ENCODE results near the gene ANKRD33.

Gene ANKRD33

DNA sequence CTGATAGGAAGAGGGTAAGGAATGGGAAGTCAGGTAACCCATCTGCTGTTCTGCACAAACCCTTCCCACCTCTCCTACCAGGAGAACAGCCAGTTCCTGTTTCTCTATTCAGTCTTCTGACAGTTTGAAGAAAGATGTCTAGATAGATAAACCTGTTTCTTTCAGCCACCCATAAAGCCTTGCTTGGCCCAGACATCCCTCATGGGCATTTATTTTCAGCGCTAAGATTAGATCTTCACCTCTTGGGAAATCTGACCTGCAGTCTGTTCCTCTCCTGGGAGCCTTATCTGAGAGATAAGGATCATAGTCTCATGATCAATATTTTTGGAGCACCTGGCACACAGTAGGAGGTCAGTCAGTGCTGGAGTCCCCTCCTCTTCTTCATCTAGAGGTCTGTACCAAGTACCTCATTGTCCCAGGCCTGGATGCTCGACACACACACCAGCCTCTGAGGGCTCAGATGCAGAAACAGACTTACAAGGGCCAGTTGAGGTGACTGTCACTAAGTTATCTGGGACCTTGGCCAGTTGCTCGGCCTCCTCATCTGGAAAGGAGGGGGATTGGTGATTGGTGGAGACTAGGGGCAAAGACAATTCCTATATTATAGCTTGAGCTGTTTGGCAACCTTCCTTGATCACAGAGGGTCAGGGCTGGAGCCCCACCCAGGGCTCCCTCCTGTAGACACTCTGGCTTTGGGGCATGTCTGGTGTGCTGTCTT lies 37.6 kb downstream of the ANKRD33 start:
- Mint-ChIP-seq H3K27ac (peak overlapping the region; percentile 44), H3K9me3 (no peaks in the 10 kb centered on the region), H3K36me3 (no peaks in the 10 kb centered on the region), H3K4me1 (peaks cover 23% of the 10 kb centered on the region), H3K4me3 (no peak overlapping the region)
- DNase-seq (ENCODE audit: low spot score in 2 of 2) (no peak), ATAC-seq (no peak)

- DNase-seq (ENCODE audit: low spot score in 2 of 2) (no peak), ATAC-seq (no peak)
- Mint-ChIP-seq H3K27ac (peak overlapping the region; percentile 44), H3K4me1 (peaks cover 23% of the 10 kb centered on the region), H3K9me3 (no peaks in the 10 kb centered on the region), H3K4me3 (no peak overlapping the region), H3K36me3 (no peaks in the 10 kb centered on the region)
Measured at GRCh38 chr12:51926064-51926632, 38.2 kb downstream of the ANKRD33 start.

- H3K4me1 Mint-ChIP-seq = peaks cover 23% of the 10 kb centered on the region
- H3K36me3 Mint-ChIP-seq = no peaks in the 10 kb centered on the region
- H3K4me3 Mint-ChIP-seq = no peak overlapping the region
- ATAC-seq = peak; percentile 51
- H3K27ac Mint-ChIP-seq = peak overlapping the region; percentile 44
- DNase-seq (ENCODE audit: low spot score in 2 of 2) = peak; percentile 28 to 60
- H3K9me3 Mint-ChIP-seq = no peaks in the 10 kb centered on the region
Measured at GRCh38 chr12:51926718-51927117, 38.8 kb downstream of the ANKRD33 start.

GRCh38 chr12:51932218-51933076 lies 44.5 kb downstream of the ANKRD33 start:
- DNase-seq (ENCODE audit: low spot score in 2 of 2) (no peak), ATAC-seq (no peak)
- Mint-ChIP-seq H3K9me3 (no peaks in the 10 kb centered on the region), H3K36me3 (no peaks in the 10 kb centered on the region), H3K27ac (no peak overlapping the region), H3K4me1 (peaks cover 8% of the 10 kb centered on the region), H3K4me3 (no peak overlapping the region)

DNA sequence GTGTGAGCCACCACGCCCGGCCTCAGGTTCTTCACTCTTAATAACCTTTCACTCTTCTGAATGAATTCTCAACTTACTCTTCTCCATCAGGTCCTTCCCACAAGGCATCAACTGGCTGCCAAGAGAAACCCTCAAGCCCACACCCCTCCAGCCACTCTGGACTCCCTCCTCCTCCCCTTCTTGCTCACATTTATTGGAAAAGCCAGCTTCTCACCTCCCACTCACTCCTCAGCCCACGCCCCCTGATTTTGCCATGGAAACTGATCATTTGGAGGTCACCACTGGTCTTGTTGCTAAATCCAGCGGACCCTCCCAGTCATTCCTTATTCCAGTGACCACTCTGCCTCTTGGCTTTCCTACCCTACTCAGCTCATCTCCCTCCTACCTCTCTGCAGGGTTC lies 46.2 kb downstream of the ANKRD33 start:
- DNase-seq (ENCODE audit: low spot score in 2 of 2) (no peak), ATAC-seq (no peak)
- Mint-ChIP-seq H3K36me3 (no peaks in the 10 kb centered on the region), H3K27ac (no peak overlapping the region), H3K9me3 (no peaks in the 10 kb centered on the region), H3K4me3 (no peak overlapping the region), H3K4me1 (peaks cover 8% of the 10 kb centered on the region)

DNA sequence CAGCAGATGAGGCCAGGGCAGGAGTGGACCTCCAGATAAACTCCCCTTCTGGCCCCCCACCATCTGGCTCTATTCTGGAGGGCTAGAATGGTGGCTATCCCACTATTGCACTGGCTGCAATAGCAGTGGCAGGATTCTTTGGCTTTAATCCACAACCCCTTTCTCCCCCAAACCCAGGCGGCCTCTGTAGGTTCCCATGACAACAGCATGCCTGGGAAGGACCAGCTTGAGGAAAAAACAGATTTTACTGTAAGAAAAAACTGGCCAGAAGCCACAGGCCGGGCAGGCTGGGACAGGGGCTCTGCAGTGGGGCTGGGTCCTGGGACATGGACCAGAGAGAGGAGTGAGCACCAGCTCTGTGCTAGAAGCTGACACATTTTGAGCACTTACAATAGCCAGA lies 50.0 kb downstream of the ANKRD33 start:
- Mint-ChIP-seq H3K4me1 (peaks cover 12% of the 10 kb centered on the region), H3K4me3 (no peak overlapping the region), H3K36me3 (no peaks in the 10 kb centered on the region), H3K27ac (no peak overlapping the region), H3K9me3 (no peaks in the 10 kb centered on the region)
- no peak for ATAC-seq
- DNase-seq (ENCODE audit: low spot score in 2 of 2) = no peak

GRCh38 chr12:51938726-51939125 lies 50.8 kb downstream of the ANKRD33 start:
- no peak overlapping the region for H3K27ac Mint-ChIP-seq
- H3K36me3 Mint-ChIP-seq = no peaks in the 10 kb centered on the region
- no peak for DNase-seq (ENCODE audit: low spot score in 2 of 2)
- H3K4me3 Mint-ChIP-seq = no peak overlapping the region
- H3K4me1 Mint-ChIP-seq = peaks cover 12% of the 10 kb centered on the region
- no peaks in the 10 kb centered on the region for H3K9me3 Mint-ChIP-seq
- no peak for ATAC-seq

DNA sequence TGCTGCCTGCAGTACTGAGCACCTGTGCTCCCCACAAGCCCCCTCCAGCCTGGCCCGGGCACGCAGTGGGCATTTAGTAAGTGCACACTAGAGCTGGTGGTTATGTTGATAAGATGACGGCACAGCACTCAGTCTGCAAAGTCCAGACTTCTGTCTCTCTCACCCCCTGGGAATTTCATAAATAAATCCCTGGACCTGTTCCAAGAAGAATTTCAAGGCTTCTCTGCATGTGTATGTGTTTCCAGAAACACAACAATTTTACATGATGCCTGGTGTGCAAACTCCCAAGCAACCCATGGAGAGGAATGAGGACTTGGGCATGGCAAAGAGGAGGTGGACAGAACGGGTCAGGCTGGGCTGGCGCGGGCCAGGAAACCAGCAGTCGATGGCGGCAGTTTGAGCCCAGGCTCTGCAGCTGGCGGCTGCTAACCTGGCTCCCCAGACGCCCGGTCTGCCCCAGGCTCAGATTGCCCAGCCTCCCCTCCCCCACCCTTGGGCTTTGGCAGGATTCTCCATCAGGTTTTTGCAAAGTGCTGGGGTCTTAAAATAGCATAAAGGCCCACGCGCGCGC lies 53.2 kb downstream of the ANKRD33 start:
- H3K4me3 Mint-ChIP-seq = no peak overlapping the region
- H3K4me1 Mint-ChIP-seq = peaks cover 4% of the 10 kb centered on the region
- ATAC-seq (no peak), DNase-seq (ENCODE audit: low spot score in 2 of 2) (no peak)
- H3K9me3 Mint-ChIP-seq = peaks cover 10% of the 10 kb centered on the region
- H3K36me3 Mint-ChIP-seq = no peaks in the 10 kb centered on the region
- H3K27ac Mint-ChIP-seq = no peak overlapping the region

All from stimulated activated effector memory CD8-positive, alpha-beta T cell treated with anti-CD3 and anti-CD28 coated beads, Interleukin-12 subunit alpha, Interleukin-12 subunit beta, amount 100 ng/mL, for 72 hours (primary cell).